Inflammatory macrophage (primary cell): ENCODE data around the gene C6orf62.
A peak's percentile ranks its signal among the peaks of the same experiment; 100 is the strongest.
"Not testable (repeated sequence)": the region's sequence is repeated elsewhere in the genome, so short reads cannot be mapped to it uniquely, and the experiment has no call there.

Experiments
- DNase-seq, 2 donors: peaks; one replicate each; pipeline ENCODE4 v3.0.0-alpha.2; 2020 to 2022

C6orf62 gene

DNA sequence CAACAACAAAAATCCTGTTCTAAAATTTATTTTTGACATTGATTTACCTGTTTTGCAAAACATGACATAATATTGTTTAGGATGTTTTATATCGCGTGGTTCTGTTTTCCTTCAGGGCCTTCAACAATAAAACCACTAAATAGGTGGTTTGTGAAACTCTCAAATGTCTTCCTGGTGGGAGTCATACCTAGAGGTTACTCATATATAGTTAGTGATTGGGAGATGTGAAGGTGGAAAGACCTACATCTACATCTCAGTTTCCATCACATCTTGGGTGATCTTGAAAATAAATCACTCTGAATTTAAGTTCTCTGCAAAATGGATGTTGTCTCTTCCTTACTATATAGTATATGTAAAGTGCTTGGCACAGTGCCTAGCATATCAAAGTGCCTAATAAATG, 22.9 kb downstream of the C6orf62 start:
- no peak for DNase-seq

DNA sequence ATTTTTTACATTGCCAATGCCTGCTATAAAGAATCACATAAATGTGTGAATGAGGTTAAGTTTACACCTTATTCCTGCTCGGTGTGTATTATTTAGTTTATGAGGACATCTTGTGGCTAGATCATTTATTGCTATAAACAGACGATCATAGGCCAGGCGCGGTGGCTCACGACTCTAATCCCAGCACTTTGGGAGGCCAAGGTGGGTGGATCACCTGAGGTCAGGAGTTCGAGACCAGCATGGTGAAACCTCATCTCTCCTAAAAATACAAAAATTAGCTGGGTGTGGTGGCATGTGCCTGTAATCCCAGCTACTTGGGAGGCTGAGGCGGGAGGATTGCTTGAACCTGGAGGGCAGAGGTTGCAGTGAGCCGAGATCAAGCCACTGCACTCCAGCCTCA, 23.3 kb downstream of the C6orf62 start:
- peak; percentile 22 to 59 for DNase-seq

DNA sequence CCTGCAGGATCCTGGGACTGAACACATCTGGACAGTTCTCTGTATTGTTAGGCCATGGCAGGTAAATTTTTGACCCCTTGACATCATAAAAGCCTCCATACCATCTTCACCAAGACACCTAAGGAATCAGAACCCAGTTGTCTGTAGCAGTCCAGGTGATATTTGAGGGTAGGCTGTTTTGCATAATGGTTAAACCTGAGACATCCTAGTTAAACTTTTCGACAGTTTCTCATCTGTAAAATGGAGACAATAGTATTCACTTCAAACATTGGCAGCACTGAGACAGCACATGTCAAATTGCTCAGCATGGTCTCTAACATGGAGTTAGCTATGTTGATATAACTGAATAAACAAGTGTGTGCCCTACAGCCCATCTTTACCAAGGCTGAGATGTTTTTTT, 24.8 kb downstream of the C6orf62 start:
- no peak for DNase-seq

DNA sequence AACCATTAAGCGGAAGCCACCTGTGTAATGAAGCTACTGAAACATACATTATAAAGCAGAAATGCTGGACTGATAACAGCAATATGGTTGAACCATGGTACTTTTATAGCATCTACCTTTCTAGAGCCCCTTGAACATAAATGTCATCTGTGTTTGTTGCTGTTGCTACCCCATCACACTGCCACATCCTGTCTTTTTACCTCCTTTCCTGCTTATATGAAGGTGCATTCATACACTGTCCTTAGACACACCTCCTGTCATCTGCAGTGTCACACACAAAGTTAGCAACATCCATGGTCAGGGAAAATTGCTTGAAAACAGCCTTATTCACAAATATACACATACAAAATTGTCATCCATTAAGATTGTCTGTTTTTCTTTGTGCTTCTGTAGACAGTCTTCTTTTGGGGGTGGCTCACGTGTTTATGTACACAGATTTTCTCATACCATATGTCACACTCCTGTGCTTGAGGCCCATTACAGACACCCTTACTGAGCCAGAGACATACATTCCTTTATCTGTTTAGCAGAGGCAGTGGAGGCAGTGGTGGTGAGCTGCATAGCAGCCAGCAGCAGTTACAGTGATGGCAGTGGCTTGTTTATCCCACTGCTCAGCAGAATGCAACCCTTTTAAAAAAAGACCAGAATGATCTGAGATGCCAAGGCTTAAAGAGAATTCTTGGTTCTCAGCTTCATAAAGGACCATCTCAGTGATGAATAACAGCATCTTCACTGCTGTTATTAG, 25.9 kb downstream of the C6orf62 start:
- no peak for DNase-seq

DNA sequence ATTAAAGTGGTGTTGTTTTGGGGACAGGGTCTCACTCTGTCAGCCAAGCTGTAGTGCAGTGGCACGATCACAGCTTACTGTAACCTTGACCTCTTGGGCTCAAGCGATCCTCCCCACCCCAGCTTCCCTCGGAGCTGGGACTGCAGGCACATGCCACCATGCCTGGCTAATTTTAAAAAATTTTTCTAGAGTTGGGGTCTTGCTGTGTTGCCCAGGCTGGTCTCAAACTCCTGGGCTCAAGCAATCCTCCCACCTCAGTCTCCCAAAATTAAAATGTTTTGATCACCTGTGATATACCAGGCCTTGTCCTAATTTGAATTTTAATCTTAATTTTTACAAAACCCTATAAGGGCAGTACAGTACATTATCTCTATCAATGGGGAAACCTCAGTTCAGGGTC, 26.5 kb downstream of the C6orf62 start:
- DNase-seq = no peak

DNA sequence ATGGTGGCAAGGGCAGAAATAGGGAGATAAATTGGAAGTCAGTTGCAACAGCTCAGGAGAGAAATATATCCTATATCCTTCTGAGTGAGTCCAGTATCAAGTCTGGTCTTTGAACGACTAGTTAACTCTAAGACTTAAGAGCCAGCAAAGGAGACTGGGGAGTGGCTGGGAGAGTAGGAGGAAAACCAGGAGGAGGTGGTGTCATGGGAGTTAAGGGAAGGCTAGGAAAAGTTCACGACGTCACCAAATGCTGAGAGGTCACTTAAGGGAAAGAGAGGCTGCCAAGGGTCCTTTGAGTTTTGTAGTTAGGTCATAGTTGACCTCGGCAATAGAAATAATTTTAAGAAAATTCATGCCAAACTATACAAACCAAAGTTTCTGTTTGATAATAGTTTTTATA, 27.0 kb downstream of the C6orf62 start:
- no peak for DNase-seq

DNA sequence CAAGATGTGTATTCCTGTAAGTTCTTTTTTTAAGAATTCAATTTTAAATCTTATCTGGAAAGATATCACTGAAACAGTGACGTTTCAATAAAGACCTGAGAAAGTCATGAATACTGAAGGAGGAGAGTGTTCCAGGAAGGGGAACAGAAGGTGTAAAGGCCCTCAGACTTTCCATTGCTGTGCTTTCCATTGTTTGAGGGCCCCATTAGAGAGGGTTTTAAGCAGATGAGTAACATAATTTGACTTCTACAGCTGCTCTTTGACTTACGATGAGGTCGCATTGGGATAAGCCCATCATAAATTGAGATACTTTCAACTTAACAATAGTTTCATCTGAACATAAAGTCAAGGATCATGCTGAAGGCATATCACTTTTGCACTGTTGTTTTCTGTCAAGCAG, 27.4 kb downstream of the C6orf62 start:
- DNase-seq = no peak

DNA sequence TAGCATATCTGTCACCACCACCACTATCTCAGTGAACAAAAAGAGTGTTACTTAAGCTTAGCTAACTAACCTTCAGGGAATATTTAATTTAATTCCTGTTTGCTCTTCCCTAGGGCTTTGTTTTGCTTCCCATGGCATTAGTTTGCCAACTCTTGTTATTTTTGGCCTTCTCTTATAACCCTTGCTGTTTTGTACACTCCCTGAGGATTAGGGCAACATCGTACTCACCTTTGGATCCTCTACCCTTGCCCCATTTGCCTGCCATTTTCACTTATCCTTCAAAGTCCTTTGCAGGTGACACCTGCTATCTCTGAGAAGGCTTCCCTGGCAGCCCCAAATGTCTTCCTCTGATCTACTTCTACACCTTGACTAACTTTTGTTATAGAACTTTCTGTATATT, 28.4 kb downstream of the C6orf62 start:
- no peak for DNase-seq

DNA sequence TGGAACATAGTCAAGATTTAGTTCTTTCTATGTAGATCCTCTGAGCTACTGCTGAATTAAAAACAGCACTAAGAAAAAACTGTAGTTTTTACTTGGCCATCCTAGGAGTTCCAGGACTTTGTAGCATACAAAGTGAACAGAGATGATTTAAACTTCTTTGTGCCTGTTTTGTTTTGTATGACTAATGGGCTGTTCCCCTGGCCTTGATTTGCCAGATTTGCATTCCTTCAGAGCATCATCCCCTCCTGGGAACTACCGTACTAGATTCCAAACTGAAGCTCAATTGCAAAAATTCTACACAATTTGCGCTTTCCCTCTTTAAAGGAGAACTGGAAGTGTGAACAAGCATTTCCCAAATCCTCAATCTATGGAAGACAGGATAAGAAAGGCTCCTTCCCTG, 29.0 kb downstream of the C6orf62 start:
- DNase-seq = no peak

DNA sequence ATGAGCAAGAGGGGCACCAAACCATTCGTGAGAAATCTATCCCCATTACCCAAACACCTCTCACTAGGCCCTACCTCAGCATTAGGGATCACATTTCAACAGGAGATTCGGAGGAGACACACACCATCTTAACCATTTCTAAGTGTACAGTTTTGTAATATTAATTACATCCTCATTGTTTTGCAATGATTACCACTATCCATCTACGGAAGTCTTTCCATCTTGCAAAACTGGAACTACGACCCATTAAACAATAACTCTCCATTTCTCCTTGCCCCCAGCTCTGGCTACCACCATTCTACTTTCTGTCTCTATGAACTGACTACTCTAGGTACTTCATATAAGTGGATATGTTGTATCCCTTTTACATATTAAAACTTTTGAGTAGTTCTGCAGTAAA, 32.0 kb downstream of the C6orf62 start:
- peak in 1 of 2 donors; percentile 65 for DNase-seq

DNA sequence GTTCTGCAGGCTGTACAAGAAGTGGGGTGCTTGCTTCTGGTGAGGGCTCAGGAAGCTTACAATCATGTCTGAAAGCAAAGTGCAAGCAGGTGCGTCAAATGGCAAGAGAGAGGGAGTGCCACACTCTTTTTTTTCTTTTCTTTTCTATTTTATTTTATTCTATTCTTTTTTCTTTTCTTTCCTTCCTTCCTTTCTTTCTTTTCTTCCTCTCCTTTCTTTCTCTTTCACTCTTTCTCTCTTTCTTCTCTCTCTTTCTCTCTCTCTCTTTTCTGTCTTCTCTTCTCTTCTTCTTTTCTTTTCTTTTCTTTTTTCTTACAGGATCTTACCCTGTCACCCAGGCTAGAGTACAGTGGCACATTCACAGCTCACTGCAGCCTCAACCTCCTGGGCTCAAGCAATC, 32.5 kb downstream of the C6orf62 start:
- DNase-seq = no peak

DNA sequence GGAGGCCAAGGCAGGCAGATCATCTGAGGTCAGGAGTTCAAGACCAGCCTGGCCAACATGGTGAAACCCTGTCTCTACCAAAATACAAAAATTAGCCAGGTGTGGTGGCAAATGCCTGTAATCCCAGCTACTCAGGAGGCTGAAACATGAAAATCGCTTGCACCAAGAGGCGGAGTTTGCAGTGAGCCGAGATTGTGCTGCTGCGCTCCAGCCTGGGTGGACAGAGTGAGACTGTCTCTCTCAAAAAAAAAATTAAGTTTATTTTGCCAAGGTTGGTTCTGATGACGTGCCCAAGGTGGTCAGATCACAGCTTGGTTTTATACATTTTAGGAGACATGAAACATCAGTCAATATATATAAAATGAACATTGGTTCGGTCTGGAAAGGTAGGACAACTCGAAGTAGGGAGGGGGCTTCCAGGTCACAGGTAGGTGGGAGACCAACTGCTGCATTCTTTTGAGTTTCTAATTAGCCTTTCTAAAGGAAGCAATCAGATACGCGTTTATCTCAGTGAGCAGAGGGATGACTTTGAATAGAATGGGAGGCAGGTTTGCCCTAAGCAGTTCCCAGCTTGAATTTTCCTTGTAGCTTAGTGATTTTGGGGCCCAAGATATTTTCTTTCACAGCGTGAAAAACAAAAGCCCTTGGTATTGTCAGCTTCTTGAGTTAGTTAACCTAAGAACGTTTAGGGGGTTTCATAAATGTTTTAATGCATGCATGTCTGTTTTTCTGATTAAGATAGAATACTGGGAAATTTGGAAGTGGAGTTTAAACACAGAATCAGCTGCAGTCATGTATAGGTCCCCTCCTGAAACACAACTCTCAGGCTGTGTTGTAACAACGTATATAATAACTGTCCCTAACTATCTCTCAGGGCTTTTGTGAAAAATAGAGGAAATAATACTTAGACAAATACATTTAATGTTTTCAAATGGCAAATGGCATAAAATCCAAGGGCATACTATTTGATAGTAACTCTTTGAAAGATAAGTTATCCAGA, 35.4 kb downstream of the C6orf62 start:
- no peak for DNase-seq

DNA sequence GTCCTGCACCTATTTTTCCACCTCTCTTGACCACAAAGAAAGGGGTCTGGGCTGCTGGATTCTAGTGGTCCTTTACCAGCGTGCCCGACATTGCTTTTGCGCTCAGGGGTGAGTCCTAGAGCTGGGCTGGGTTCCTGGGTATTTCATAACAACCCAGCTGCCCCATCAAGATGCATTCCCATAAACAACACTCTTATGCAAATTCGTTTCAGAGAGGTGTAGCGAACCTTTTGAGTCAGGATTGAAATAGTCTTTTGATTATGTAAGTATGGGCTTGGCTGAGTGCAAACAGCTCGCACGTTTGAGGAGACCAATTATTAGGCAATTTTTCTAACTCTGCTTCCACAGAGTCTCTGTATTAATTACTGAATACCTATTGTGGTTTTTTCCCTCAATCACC, 38.4 kb downstream of the C6orf62 start:
- DNase-seq = no peak

DNA sequence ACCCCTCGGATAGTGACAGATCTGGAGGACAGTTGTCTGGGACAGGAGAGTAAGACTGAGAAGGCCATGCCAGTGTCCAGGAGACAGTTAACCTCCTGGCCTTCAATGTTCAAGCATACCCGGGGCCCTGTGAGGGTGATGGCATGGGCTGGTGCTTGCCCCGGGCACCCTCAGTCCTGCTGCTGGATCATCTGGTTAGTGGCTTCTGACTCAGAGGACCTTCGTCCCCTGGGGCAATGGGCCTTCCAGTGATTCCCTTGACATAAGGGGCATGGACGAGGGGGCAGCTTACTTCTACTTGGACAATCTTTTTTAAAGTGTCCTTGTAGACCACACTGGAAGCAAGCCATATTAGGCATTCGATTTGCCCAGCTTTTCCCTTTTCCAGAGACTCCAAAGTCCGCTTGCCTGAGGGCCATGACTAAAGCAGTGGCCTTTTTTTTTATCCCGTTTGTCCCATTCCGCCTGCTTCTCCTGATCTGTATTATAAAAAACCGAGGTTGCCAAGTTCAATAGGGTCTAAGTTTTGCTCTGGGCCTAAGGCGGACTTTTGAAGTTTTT, 40.1 kb downstream of the C6orf62 start:
- not testable (repeated sequence) for DNase-seq

DNA sequence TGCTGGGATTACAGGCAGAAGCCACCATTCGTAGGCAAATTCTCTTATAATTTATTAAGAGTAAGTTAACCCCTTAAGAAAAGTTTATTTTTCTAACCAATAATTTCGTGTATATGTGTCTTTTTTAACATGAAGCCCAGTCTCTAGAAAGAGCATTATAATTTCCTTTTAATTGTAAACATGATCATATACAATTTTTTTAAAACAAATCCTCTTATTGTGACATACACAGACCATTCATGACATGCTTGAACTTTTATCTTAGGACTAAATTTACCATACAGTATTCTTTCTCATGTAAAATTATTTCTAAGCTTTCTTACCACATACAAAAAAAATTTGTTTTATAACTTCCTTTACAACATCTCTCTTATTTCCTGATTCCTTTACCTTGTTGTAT, 45.3 kb downstream of the C6orf62 start:
- DNase-seq = no peak

DNA sequence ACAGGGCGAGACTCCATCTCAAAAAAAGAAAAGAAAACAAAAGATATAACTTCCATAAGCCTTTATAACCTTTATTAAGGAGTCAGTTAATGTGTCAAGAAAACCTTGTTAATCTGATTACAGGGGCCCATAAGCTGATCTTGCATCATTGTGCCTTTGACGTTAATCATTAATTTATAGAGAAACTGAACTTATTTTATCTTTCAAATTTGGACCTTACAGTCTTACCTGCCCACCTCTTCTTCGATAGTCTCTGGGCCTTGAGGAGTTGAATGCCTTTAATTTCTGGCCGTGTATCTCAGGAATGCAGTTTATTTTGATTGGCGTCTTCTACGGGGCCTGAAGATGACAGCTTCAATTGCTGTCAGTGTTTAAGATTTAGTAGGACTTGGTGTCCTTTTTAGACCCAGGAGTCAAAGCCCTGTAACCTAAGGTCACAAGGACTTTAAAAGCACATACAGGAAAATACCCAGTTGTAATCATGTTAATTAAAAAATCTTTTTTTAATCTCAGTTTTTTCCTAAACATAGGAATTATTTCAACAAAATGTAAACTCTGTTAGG, 46.3 kb downstream of the C6orf62 start:
- DNase-seq = no peak

DNA sequence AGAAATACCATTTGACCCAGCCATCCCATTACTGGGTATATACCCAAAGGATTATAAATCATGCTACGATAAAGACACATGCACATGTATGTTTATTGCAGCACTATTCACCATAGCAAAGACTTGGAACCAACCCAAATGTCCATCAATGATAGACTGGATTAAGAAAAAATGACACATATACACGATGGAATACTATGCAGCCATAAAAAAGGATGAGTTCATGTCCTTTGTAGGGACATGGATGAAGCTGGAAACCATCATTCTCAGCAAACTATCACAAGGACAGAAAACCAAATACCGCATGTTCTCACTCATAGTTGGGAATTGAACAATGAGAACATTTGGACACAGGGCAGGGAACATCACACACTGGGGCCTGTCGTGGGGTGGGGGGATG, 47.9 kb downstream of the C6orf62 start:
- DNase-seq = not testable (repeated sequence)

DNA sequence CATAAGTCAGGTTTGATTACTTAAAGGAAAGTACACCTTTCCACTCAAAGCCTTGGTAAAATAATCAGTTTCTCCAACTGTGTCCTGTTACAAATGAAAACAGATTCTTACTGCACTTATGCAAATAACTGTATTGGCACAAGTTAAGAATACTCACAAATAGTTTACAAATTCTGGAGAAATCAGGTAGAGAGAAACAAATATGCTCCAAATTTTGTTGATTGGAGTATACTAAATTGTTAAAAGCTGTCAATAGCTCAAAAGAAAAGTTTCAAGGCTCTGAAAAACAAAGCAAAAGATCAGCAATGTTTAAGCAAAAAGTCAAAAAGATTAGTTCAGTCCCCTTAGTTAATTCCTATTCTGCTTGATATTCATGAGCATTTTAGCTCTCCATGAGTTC, 48.5 kb downstream of the C6orf62 start:
- DNase-seq = not testable (repeated sequence)

DNA sequence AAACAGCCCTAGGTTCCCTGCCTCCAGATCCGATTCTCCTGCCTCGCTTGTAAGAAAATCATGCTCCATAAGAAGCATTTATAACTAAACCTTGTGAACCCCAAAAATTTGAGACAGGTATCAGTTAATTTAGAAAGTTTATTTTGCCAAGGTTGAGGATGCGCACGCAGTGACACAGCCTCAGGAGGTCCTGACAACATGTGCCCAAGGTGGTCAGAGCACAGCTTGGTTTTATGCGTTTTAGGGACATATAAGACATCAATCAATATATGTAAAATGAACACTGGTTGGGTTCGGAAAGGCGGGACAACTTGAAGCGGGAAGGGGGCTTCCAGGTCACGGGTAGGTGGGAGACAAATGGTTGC, 50.0 kb downstream of the C6orf62 start:
- DNase-seq = no peak

DNA sequence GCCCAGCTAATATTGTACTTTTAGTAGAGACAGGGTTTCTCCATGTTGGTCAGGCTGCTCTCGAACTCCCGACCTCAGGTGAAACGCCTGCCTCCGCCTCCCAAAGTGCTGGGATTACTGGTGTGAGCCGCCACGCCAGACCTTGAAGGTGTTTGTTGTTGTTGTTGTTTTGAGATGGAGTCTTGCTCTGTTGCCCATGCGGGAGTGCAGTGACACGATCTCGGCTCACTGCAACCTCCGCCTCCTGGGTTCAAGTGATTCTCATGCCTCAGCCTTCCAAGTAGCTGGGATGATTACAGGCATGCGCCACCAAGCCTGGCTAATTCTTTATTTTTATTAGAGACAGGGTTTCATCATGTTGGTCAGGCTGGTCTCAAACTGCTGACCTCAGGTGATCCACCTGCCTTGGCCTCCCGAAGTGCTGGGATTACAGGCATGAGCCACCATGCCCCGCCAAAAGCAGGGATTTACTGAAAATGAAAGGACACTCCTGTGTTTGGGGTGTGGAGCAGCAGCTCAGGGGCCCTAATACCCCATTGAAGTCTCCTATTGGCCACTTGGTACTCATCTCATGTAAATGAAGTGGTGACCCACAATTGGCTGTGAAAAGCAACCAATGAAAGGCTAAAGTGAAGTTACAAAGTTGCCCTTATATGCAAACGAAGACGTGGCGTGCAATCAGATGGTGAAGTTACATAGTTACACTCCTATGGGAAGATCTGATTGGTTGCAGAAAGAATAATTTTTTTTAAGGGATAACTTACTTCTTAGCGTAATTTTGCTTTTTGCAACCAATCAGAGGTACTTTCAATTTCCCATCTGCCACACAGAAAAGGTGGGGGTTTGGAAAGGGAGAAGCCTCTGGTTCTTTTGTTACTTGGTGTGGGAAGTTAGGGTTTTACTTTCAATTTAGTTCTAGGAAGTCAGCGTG, 50.6 kb downstream of the C6orf62 start:
- peak; percentile 51 to 60 for DNase-seq

DNA sequence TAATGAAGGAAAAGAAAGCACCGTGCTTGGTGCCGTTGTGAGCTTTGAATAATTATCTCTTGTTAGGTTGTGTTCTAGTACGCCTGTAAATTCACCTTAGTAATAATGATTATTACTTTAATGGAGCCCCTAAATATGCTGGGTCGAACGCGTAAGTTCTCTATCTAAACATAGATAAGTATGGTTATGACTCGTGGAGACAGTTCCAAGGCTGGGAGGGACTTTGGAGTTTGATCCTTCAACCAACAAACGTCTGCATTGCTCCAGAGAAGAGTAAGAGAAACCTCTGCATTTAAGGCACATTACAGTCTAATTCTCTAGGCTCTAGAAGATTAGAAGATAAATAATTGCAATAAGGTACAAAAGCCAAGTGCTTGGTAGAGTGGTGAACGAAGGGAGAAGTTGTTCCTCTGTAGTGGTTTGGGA, 51.6 kb downstream of the C6orf62 start:
- peak in 1 of 2 donors; percentile 24 for DNase-seq
